ENCODE results near the gene ANKS3.

Gene ANKS3

DNA sequence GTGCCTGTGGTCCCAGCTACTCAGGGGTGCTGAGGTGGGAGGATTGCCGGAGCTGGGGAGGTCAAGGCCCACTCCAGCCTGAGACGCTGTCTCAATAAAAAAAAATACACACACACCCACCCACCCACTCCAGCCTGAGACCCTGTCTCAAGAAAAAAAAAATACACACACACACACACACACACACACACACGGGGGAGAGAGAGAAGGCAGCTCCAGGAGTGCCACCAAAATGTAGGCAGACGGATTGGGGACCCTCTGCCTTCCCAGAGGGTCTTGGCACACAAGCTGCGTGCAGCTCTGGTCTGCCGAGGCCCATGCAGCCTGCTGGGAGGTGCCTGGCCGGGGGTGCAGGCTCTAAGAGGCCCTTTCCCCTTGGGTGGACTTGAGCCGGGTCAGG lies 46.7 kb downstream of the ANKS3 start:
- no peak overlapping the region for H2BK12ac ChIP-seq (ENCODE audit: low read length)
- no peaks in the 10 kb centered on the region for H3K27me3 ChIP-seq (ENCODE audit: control insufficient read depth in 3 of 3, insufficient read depth in 3 of 3, low read depth in 1 of 3, low read length in 3 of 3)
- no peak overlapping the region for H3K18ac ChIP-seq (ENCODE audit: low read length)
- no peak overlapping the region for H3K4me2 ChIP-seq (ENCODE audit: insufficient read depth, low read length, poor library complexity, severe bottlenecking)
- H3K9me3 ChIP-seq (replicated peaks in 1 of 2; ENCODE audit: control insufficient read depth in 2 of 2, insufficient read depth in 1 of 2, low read depth in 1 of 2, low read length in 2 of 2) = peaks cover 0 to 2% of the 10 kb centered on the region in 2 donors
- DNase-seq (ENCODE audit: low spot score) = no peak
- H3K14ac ChIP-seq (ENCODE audit: low read length) = no peak overlapping the region
- no peak overlapping the region for H3K27ac ChIP-seq (replicated peaks; ENCODE audit: low read length)
- no peak overlapping the region for H4K8ac ChIP-seq (ENCODE audit: low read depth, low read length)
- H2BK5ac ChIP-seq (ENCODE audit: low read length) = no peak overlapping the region
- H3K9ac ChIP-seq (ENCODE audit: low read depth, low read length, poor library complexity) = no peak overlapping the region
- no peak overlapping the region for H3K4ac ChIP-seq (ENCODE audit: low read length)
- H3K36me3 ChIP-seq (replicated peaks in 1 of 2; ENCODE audit: control insufficient read depth in 2 of 2, insufficient read depth in 2 of 2, low read length in 2 of 2) = peaks cover 12 to 72% of the 10 kb centered on the region in 2 donors
- H2BK120ac ChIP-seq (ENCODE audit: low read depth, low read length) = no peak overlapping the region
- no peak overlapping the region for H4K91ac ChIP-seq (ENCODE audit: low read depth, low read length, poor library complexity)
- WGBS, 2 donors (ENCODE audit: extremely low coverage in 2 of 2, insufficient read length in 2 of 2, insufficient replicate concordance in 1 of 2) = no CpG with 5 or more reads among the region's 8 CpGs
- no peak overlapping the region for H2AFZ ChIP-seq (ENCODE audit: low read length)
- H2BK15ac ChIP-seq (ENCODE audit: low read length) = no peak overlapping the region
- no peak overlapping the region for H3K4me3 ChIP-seq (ENCODE audit: low read length in 2 of 2)
- H2AK5ac ChIP-seq (ENCODE audit: low read depth, low read length) = no peak overlapping the region
- no peaks in the 10 kb centered on the region for H3K4me1 ChIP-seq (ENCODE audit: control insufficient read depth in 2 of 2, insufficient read depth in 1 of 2, low read depth in 1 of 2, low read length in 2 of 2)
- H3K79me1 ChIP-seq (ENCODE audit: low read depth, low read length) = no peaks in the 10 kb centered on the region
- no peak overlapping the region for H3K23ac ChIP-seq (ENCODE audit: low read depth, low read length, poor library complexity)

GRCh38 chr16:4686497-4687210 lies 47.4 kb downstream of the ANKS3 start:
- H3K36me3 ChIP-seq (replicated peaks in 1 of 2; ENCODE audit: control insufficient read depth in 2 of 2, insufficient read depth in 2 of 2, low read length in 2 of 2) = peaks cover 17 to 79% of the 10 kb centered on the region in 2 donors
- no peak overlapping the region for H3K14ac ChIP-seq (ENCODE audit: low read length)
- H2BK12ac ChIP-seq (ENCODE audit: low read length) = peak overlapping the region; percentile 84
- no peaks in the 10 kb centered on the region for H3K4me1 ChIP-seq (ENCODE audit: control insufficient read depth in 2 of 2, insufficient read depth in 1 of 2, low read depth in 1 of 2, low read length in 2 of 2)
- H3K23ac ChIP-seq (ENCODE audit: low read depth, low read length, poor library complexity) = no peak overlapping the region
- no peaks in the 10 kb centered on the region for H3K79me1 ChIP-seq (ENCODE audit: low read depth, low read length)
- no peak overlapping the region for H3K9ac ChIP-seq (ENCODE audit: low read depth, low read length, poor library complexity)
- H4K91ac ChIP-seq (ENCODE audit: low read depth, low read length, poor library complexity) = no peak overlapping the region
- no peak overlapping the region for H2AK5ac ChIP-seq (ENCODE audit: low read depth, low read length)
- peaks cover 0 to 2% of the 10 kb centered on the region in 2 donors for H3K9me3 ChIP-seq (replicated peaks in 1 of 2; ENCODE audit: control insufficient read depth in 2 of 2, insufficient read depth in 1 of 2, low read depth in 1 of 2, low read length in 2 of 2)
- no peak for DNase-seq (ENCODE audit: low spot score)
- H3K4me2 ChIP-seq (ENCODE audit: insufficient read depth, low read length, poor library complexity, severe bottlenecking) = no peak overlapping the region
- no peak overlapping the region for H2BK15ac ChIP-seq (ENCODE audit: low read length)
- peak overlapping the region; percentile 39 for H2BK5ac ChIP-seq (ENCODE audit: low read length)
- no peak overlapping the region for H2BK120ac ChIP-seq (ENCODE audit: low read depth, low read length)
- no CpG with 5 or more reads among the region's 27 CpGs for WGBS, 2 donors (ENCODE audit: extremely low coverage in 2 of 2, insufficient read length in 2 of 2, insufficient replicate concordance in 1 of 2)
- H2AFZ ChIP-seq (ENCODE audit: low read length) = no peak overlapping the region
- H3K27me3 ChIP-seq (ENCODE audit: control insufficient read depth in 3 of 3, insufficient read depth in 3 of 3, low read depth in 1 of 3, low read length in 3 of 3) = no peaks in the 10 kb centered on the region
- no peak overlapping the region for H3K4ac ChIP-seq (ENCODE audit: low read length)
- no peak overlapping the region for H3K18ac ChIP-seq (ENCODE audit: low read length)
- H3K4me3 ChIP-seq (ENCODE audit: low read length in 2 of 2) = no peak overlapping the region
- no peak overlapping the region for H4K8ac ChIP-seq (ENCODE audit: low read depth, low read length)
- no peak overlapping the region for H3K27ac ChIP-seq (replicated peaks; ENCODE audit: low read length)

GRCh38 chr16:4685776-4686496 lies 48.1 kb downstream of the ANKS3 start:
- Histone ChIP-seq H3K9me3 (replicated peaks in 1 of 2; ENCODE audit: control insufficient read depth in 2 of 2, insufficient read depth in 1 of 2, low read depth in 1 of 2, low read length in 2 of 2) (peaks cover 0 to 2% of the 10 kb centered on the region in 2 donors), H3K27ac (replicated peaks; ENCODE audit: low read length) (no peak overlapping the region), H2BK120ac (ENCODE audit: low read depth, low read length) (no peak overlapping the region), H3K14ac (ENCODE audit: low read length) (no peak overlapping the region), H4K8ac (ENCODE audit: low read depth, low read length) (no peak overlapping the region), H3K4ac (ENCODE audit: low read length) (no peak overlapping the region), H3K4me2 (ENCODE audit: insufficient read depth, low read length, poor library complexity, severe bottlenecking) (no peak overlapping the region), H2BK15ac (ENCODE audit: low read length) (no peak overlapping the region), H3K27me3 (ENCODE audit: control insufficient read depth in 3 of 3, insufficient read depth in 3 of 3, low read depth in 1 of 3, low read length in 3 of 3) (no peaks in the 10 kb centered on the region), H3K79me1 (ENCODE audit: low read depth, low read length) (peaks cover 4% of the 10 kb centered on the region), H4K91ac (ENCODE audit: low read depth, low read length, poor library complexity) (no peak overlapping the region), H3K9ac (ENCODE audit: low read depth, low read length, poor library complexity) (peak overlapping the region; percentile 60), H2AFZ (ENCODE audit: low read length) (no peak overlapping the region), H2BK5ac (ENCODE audit: low read length) (peak overlapping the region; percentile 39), H3K4me1 (ENCODE audit: control insufficient read depth in 2 of 2, insufficient read depth in 1 of 2, low read depth in 1 of 2, low read length in 2 of 2) (no peaks in the 10 kb centered on the region), H2AK5ac (ENCODE audit: low read depth, low read length) (no peak overlapping the region), H3K4me3 (ENCODE audit: low read length in 2 of 2) (no peak overlapping the region), H2BK12ac (ENCODE audit: low read length) (peak overlapping the region; percentile 41), H3K36me3 (replicated peaks in 1 of 2; ENCODE audit: control insufficient read depth in 2 of 2, insufficient read depth in 2 of 2, low read length in 2 of 2) (peaks cover 21 to 86% of the 10 kb centered on the region in 2 donors), H3K18ac (ENCODE audit: low read length) (no peak overlapping the region), H3K23ac (ENCODE audit: low read depth, low read length, poor library complexity) (peak overlapping the region; percentile 20)
- no peak for DNase-seq (ENCODE audit: low spot score)
- WGBS, 2 donors (ENCODE audit: extremely low coverage in 2 of 2, insufficient read length in 2 of 2, insufficient replicate concordance in 1 of 2) = no CpG with 5 or more reads among the region's 38 CpGs

- H3K36me3 ChIP-seq (replicated peaks in 1 of 2; ENCODE audit: control insufficient read depth in 2 of 2, insufficient read depth in 2 of 2, low read length in 2 of 2) = peaks cover 19 to 90% of the 10 kb centered on the region in 2 donors
- H2BK12ac ChIP-seq (ENCODE audit: low read length) = no peak overlapping the region
- H3K4me2 ChIP-seq (ENCODE audit: insufficient read depth, low read length, poor library complexity, severe bottlenecking) = no peak overlapping the region
- H3K27me3 ChIP-seq (ENCODE audit: control insufficient read depth in 3 of 3, insufficient read depth in 3 of 3, low read depth in 1 of 3, low read length in 3 of 3) = no peaks in the 10 kb centered on the region
- no peak overlapping the region for H3K23ac ChIP-seq (ENCODE audit: low read depth, low read length, poor library complexity)
- H3K4ac ChIP-seq (ENCODE audit: low read length) = no peak overlapping the region
- H3K18ac ChIP-seq (ENCODE audit: low read length) = no peak overlapping the region
- no peak overlapping the region for H2AK5ac ChIP-seq (ENCODE audit: low read depth, low read length)
- H2BK15ac ChIP-seq (ENCODE audit: low read length) = no peak overlapping the region
- no peak overlapping the region for H3K14ac ChIP-seq (ENCODE audit: low read length)
- no CpG with 5 or more reads among the region's 13 CpGs for WGBS, 2 donors (ENCODE audit: extremely low coverage in 2 of 2, insufficient read length in 2 of 2, insufficient replicate concordance in 1 of 2)
- H3K79me1 ChIP-seq (ENCODE audit: low read depth, low read length) = peaks cover 4% of the 10 kb centered on the region
- H3K4me3 ChIP-seq (ENCODE audit: low read length in 2 of 2) = no peak overlapping the region
- H3K9me3 ChIP-seq (replicated peaks in 1 of 2; ENCODE audit: control insufficient read depth in 2 of 2, insufficient read depth in 1 of 2, low read depth in 1 of 2, low read length in 2 of 2) = no peaks in the 10 kb centered on the region
- no peak overlapping the region for H4K8ac ChIP-seq (ENCODE audit: low read depth, low read length)
- H4K91ac ChIP-seq (ENCODE audit: low read depth, low read length, poor library complexity) = no peak overlapping the region
- H3K4me1 ChIP-seq (ENCODE audit: control insufficient read depth in 2 of 2, insufficient read depth in 1 of 2, low read depth in 1 of 2, low read length in 2 of 2) = no peaks in the 10 kb centered on the region
- no peak overlapping the region for H2AFZ ChIP-seq (ENCODE audit: low read length)
- no peak for DNase-seq (ENCODE audit: low spot score)
- H3K9ac ChIP-seq (ENCODE audit: low read depth, low read length, poor library complexity) = no peak overlapping the region
- no peak overlapping the region for H3K27ac ChIP-seq (replicated peaks; ENCODE audit: low read length)
- H2BK120ac ChIP-seq (ENCODE audit: low read depth, low read length) = no peak overlapping the region
- H2BK5ac ChIP-seq (ENCODE audit: low read length) = no peak overlapping the region
Observed at GRCh38 chr16:4685292-4685691, 48.8 kb downstream of the ANKS3 start.

Data from neuronal stem cell (in vitro differentiated cells).